OCI-LY1 (cell line): ENCODE results near the gene C1QTNF2.

ENCODE experiments used
- CTCF ChIP-seq: fragments of 200-600 bp; sonication (generic), shearing (Covaris generic); IDR thresholded peaks from 2 replicates; pipeline ENCODE4 v1.5.1; 2017; ENCODE audit warnings: mild to moderate bottlenecking, antibody characterized with exemption, low read length, moderate library complexity, mixed read lengths
- EZH2 ChIP-seq: fragments of 200-600 bp; sonication (generic), shearing (Covaris generic); IDR thresholded peaks from 2 replicates; pipeline ENCODE4 v1.8.0; 2017; ENCODE audit warnings: borderline replicate concordance, mixed run types, mild to moderate bottlenecking, antibody characterized with exemption, low read length, moderate library complexity, mixed read lengths

- TF ChIP-seq CTCF: no peak
- no peak for TF ChIP-seq EZH2
Measured at GRCh38 chr5:160353379-160353778, 17.0 kb downstream of the C1QTNF2 start.
